Kidney (tissue), 14 donors: Measurements from ENCODE around the gene TENT4B. TPM values are rescaled to one million over a fixed set of nuclear protein-coding genes. Genes with fewer than 3 reads are reported as not detected.

Experiments used
- DNase-seq, 5 donors: peaks; one replicate each; pipeline ENCODE4 v3.0.0-alpha.2; 2013 to 2020
- FAIRE-seq: peaks from 2 replicates; lab custom pipeline; 2012; peaks lifted over from hg19 to GRCh38; lab: Jason Lieb, UNC
- H3K27ac ChIP-seq, 2 donors: one replicate each; pipeline ENCODE4 v1.7.0; 2013; ENCODE audit warnings: low read depth in 2 of 2, low read length in 2 of 2, inconsistent platforms in 1 of 2
- H3K27me3 ChIP-seq: one replicate; pipeline ENCODE4 v1.7.1; 2013; ENCODE audit warnings: low read length, inconsistent platforms; ENCODE audit not compliant: control insufficient read depth, insufficient read depth
- H3K36me3 ChIP-seq, 3 donors: one replicate each; pipeline versions ENCODE4 v1.7.0 to v1.7.1; 2013; ENCODE audit warnings: low read length in 3 of 3, control low read depth in 1 of 3, inconsistent platforms in 1 of 3; ENCODE audit not compliant: insufficient read depth in 3 of 3, control insufficient read depth in 2 of 3
- H3K4me1 ChIP-seq, 3 donors: one replicate each; pipeline versions ENCODE4 v1.7.0 to v1.7.1; 2013; ENCODE audit warnings: low read length in 3 of 3, inconsistent platforms in 1 of 3, low read depth in 1 of 3; ENCODE audit not compliant: control insufficient read depth in 2 of 3, insufficient read depth in 2 of 3
- H3K4me3 ChIP-seq, 3 donors: one replicate each; pipeline versions ENCODE4 v1.7.0 to v1.8.1; 2013; ENCODE audit warnings: low read length in 3 of 3, control low read depth in 1 of 3, inconsistent platforms in 1 of 3
- H3K9ac ChIP-seq, 3 donors: one replicate each; pipeline versions ENCODE4 v1.7.0 to v1.7.1; 2013; ENCODE audit warnings: low read length in 3 of 3, control low read depth in 1 of 3, inconsistent platforms in 1 of 3
- H3K9me3 ChIP-seq, 3 donors: one replicate each; pipeline versions ENCODE4 v1.7.0 to v1.7.1; 2013; ENCODE audit warnings: low read length in 3 of 3, control low read depth in 1 of 3, inconsistent platforms in 1 of 3; ENCODE audit not compliant: control insufficient read depth in 2 of 3, insufficient read depth in 1 of 3
- CTCF ChIP-seq: IDR thresholded peaks from 3 replicates; pipeline ENCODE4 v1.5.1; 2012; ENCODE audit warnings: mild to moderate bottlenecking, moderate library complexity, borderline replicate concordance; ENCODE audit not compliant: insufficient read depth; ENCODE audit errors: extremely low read depth
- intact Hi-C: fragments of 100-400 bp; cut with DNase I; formaldehyde crosslinking; loops from one replicate; pipeline ENCODE4 v1.11.1; 2022
- polyA plus RNA-seq: library from polyadenylated mRNA; stranded (reverse); fragments of 350-450 nt; fragmentation: Illumina TruSeq; extraction: RNeasy Lipid Tissue Mini Kit (QIAGEN cat#74804); gene quantifications from one replicate; pipeline ENCODE4 v1.2.3, GENCODE V29; 2014; ENCODE audit warnings: low read depth, low replicate concordance; ENCODE audit not compliant: insufficient read depth
- total RNA-seq: library from RNA; stranded (reverse); fragmentation: NEBNext Ultra II Directional; extraction: Animal tissue kit (Norgen Biotek cat#: 25700); gene quantifications from one replicate; pipeline ENCODE4 v1.2.1, GENCODE V29; 2021
- donor health status: control.
- donor health status: control.
- donor health status: control.
- donor health status: control.
- donor health status: control.
- donor health status: DM: yes; HTN: yes; CAD: no.
- donor health status: Normal renal cell carcinoma (clear cell type).

Gene TENT4B
- total and polyA plus RNA-seq, 2 donors from 2014 or later, result 4.7 to 13.2 TPM

- H3K27me3 ChIP-seq, result no peaks in the 10 kb centered on the region
- no peak for FAIRE-seq
- H3K9me3 ChIP-seq, result no peaks in the 10 kb centered on the region
- H3K36me3 ChIP-seq, result no peaks in the 10 kb centered on the region
- H3K4me3 ChIP-seq, result no peak overlapping the region
- no peak for TF ChIP-seq CTCF
- H3K27ac ChIP-seq, result no peak overlapping the region
- no peak overlapping the region for H3K9ac ChIP-seq
- no peaks in the 10 kb centered on the region for H3K4me1 ChIP-seq
- intact Hi-C loops, result no loop called here
- no peak for DNase-seq
Observed at GRCh38 chr16:50120711-50121110, 32.4 kb upstream of the TENT4B start.

DNA sequence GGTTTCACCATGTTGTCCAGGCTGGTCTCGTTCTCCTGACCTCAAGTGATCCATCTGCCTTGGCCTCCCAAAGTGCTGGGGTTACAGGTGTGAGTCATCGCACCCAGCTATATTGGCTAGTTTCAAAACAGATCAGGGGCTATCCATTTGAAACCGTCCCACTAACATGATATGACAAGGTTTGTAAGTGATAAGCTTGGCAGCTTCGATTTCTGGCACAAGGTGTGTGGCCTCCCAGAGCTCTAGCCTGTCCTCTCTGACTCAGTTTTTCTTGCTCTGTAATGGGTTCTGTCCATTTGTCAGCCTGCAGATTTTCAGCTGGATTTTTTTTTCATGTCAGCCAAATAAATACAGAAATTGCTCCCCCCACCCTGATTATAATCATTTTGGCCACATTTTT lies 31.8 kb upstream of the TENT4B start:
- DNase-seq (no peak), FAIRE-seq (no peak)
- no peak overlapping the region for H3K9ac ChIP-seq
- no peak overlapping the region for H3K27ac ChIP-seq
- no peaks in the 10 kb centered on the region for H3K36me3 ChIP-seq
- H3K9me3 ChIP-seq, result no peaks in the 10 kb centered on the region
- intact Hi-C loops, result no loop called here
- TF ChIP-seq CTCF, result no peak
- no peaks in the 10 kb centered on the region for H3K27me3 ChIP-seq
- H3K4me3 ChIP-seq, result no peak overlapping the region
- no peaks in the 10 kb centered on the region for H3K4me1 ChIP-seq

- no peaks in the 10 kb centered on the region for H3K4me1 ChIP-seq
- FAIRE-seq, result no peak
- no peak for TF ChIP-seq CTCF
- no peak overlapping the region for H3K27ac ChIP-seq
- no peak for DNase-seq
- H3K9ac ChIP-seq, result no peak overlapping the region
- no peaks in the 10 kb centered on the region for H3K36me3 ChIP-seq
- H3K27me3 ChIP-seq, result no peaks in the 10 kb centered on the region
- H3K4me3 ChIP-seq, result no peak overlapping the region
- no peaks in the 10 kb centered on the region for H3K9me3 ChIP-seq
- intact Hi-C loops, result no loop called here
Observed at GRCh38 chr16:50121721-50122445, 31.2 kb upstream of the TENT4B start.
